Posterior vena cava (tissue), 2 donors: ENCODE data around the gene KCNQ4. TPM values are rescaled to one million over a fixed set of nuclear protein-coding genes. Genes with fewer than 3 reads are reported as not detected.

ENCODE experiments used
- DNase-seq: peaks from one replicate; pipeline ENCODE4 v3.0.0-alpha.2; 2020; ENCODE audit warnings: low spot score
- intact Hi-C, 2 donors: fragments of 100-400 bp; cut with DNase I; formaldehyde crosslinking; loops; one replicate each; pipeline versions ENCODE4 v1.14.1 to v1.14.2; 2022 to 2023
- total RNA-seq, 2 donors: library from RNA; stranded (reverse); fragmentation: NEBNext Ultra II Directional; extraction: Animal tissue kit (Norgen Biotek cat#: 25700); gene quantifications; one replicate each; pipeline ENCODE4 v1.2.1, GENCODE V29; 2021
- donor health status: DM: yes; HTN: yes; CAD: no.
- donor health status: DM: yes; HTN: yes; CAD: no.

Gene KCNQ4
- total RNA-seq, 2 donors from 2014 or later = 10.3 to 11.4 TPM

DNA sequence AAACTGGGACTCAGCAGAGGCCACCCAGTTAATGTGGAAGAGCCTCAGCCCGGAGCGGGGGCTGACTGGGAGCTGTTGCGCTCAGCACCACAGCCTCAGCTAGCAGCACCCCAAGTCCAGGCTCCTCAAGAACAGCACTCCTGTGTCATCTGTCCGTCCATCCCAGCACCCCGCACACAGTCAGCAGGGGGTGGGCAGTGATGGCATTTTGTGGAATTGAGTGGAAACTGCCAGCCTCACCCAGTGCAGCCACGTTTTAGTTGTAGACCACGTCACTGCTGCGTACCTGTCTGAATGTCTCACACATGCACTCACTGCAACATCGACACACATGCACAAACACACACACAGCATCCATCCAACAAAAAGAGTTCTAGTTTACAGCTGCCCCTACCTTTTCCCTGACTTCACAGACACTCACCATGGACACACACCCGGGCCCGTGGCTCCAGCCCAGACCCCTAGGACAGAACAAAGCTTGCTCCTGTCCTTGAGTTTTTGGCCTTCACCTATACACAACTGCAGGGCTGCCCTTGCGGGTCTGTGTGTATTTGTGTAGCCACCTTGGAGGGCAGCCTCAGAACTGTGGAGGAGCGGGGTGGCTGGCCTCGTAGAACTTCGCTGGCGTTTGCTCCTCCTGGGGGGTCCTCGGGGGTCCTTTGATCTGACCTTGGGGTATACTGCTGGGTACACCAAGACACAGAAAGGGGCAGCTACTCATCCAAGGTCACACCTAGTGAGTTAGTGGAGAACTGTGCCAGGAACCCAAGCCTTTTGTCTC lies 5.2 kb downstream of the KCNQ4 start:
- intact Hi-C loops = loop anchor here in 1 of 2 donors (10.0 kb wide), 1 partner anchor 166 kb away; no protein-coding TSS in a partner anchor
- DNase-seq = no peak

DNA sequence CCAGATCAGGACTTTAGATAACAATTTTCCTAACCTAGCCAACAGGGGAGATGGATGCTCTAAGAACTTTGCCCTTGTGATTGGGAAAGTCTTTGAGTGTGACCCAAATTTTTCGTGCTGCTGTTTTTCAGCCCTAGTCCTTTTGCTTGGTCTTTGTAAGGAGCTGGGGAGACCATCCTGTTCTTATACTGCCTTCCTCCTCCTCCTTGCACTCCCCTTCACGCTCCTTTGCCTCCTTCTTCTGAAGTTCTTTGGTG lies 5.7 kb downstream of the KCNQ4 start:
- intact Hi-C loops = loop anchor here in 1 of 2 donors (10.0 kb wide), 1 partner anchor 166 kb away; no protein-coding TSS in a partner anchor
- no peak for DNase-seq

DNA sequence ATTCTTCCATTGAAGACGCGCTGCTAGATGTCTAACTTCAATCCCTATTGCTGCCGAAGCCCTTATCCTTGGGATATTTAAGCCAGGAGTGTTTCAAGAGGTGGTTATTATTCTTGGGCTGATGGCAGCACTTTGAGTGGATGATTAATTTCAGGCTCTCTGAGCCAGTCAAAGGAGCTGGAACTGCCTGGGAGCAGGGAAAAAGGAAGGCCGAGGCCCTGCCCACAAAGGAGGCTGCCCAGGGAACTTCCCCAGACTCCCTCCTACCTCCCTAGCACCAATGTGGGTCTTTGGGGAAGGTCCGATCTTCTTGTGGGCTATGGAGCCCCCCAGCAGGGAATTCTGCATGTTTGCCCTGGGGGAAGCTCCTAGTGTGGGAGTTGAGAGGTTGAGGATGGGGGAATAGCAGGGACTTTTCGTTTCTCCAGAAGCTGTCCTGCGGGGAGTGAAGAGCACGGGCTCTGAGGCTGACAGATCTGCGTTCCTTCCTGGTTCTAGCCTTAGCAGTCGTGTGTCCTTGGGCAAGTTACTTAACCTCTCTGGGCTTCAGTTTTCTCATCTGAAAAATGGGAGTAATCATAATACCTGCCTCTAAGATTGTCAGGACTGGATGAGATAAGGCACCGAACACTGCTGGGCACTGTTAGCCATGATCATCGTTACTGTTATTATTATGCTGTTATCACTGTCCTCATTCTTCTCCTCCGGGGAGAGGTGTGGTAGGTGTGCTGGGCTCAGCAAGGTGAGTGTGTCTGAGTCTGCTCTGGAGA lies 6.3 kb downstream of the KCNQ4 start:
- intact Hi-C loops = loop anchor here (1.0 to 10.0 kb wide), 2 partner anchors 36 to 165 kb away; no protein-coding TSS in a partner anchor
- DNase-seq = no peak

DNA sequence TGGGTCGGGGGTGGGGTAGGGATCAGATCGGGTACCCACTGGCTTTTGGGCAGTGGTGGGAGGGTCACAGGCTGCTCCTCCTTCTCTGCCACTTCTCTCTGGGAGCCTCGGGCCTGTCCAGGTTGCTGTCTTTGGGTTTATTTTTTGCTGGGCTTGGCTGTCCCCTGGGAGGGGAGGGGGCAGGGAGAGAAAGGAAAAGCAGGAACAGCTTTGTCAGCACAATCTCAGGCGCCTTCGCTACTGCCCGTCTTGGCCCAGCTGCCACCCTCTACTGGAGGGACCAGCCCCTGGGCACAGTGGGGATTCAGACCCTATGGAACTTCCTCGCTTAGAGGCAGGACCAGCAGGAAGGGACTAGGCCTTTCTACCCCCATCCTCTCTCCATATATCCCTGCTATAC lies 8.4 kb downstream of the KCNQ4 start:
- intact Hi-C loops = no loop called here

DNA sequence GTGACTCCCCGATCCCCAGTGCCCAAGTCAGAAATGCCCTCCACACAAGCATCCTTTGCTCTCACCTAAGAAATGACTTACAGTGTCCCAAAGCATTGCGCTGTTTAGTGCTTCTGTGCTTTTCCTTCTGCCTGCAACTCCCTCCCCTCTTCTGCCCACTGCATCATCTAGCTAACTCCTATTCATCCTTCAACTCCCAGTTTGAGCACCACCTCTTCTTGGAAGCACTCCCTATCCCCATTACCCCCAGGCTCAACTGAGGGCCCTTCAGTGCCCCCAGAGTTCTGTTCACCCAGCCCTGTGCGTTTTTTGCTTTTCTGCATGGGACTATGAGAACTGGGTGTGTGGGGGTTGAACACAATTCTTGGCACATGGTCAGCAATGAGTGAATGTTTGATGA lies 10.0 kb downstream of the KCNQ4 start:
- intact Hi-C loops = no loop called here
- no peak for DNase-seq

More for the DNA sequence above, 8.4 kb downstream of the KCNQ4 start:
- DNase-seq = no peak

DNA sequence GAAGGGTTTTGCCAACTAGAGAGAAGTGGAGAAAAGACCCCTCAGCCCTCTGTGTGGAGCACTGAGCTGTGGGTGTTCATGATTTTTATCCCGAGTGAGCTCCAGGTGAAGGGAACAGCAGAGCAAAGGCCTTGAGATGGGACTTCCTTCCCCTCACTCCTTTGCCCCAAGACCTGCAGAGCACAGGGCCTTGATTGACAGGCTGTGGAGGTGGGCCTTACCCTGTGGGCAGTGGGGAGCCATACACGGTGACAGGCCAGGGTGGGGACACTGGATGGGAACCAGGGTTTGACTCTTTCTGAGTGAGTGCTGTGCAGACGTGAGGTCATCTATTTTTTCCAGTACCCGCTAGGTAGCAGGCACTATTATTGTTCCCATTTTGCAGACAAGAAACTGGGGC lies 10.5 kb downstream of the KCNQ4 start:
- DNase-seq = no peak
- intact Hi-C loops = no loop called here

DNA sequence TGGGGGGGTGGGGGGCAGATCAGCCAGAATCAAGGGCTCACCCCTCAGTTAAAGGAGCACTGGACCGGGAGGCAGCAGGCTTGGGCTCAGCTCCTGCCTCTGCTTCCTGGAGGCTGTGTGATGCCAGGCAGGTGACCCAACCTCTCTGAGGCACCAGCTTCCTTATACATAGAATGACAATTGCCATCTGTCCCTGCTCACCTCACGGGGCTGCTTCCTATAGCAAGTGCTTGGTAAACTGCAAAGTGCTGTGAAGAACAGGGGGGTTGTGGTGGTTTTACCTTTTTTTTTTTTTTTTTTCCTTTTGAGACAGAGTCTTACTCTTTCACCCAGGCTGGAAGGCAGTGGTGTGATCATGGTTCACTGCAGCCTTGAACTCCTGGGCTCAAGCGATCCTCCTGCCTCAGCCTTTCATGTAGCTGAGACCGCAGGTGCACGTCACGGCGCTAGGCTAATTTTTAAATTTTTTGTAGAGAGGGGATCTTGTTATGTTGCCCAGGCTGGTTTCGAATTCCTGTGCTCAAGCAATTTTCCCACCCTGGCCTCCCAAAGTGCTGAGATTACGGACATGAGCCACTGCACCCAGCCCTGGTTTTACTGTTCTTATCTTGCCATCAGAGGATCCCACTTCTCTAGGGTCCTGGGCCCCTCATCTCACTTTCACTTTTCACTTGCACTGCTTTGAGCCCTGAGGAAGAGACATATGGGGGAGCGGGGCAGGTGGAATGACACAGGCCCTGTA lies 11.6 kb downstream of the KCNQ4 start:
- intact Hi-C loops = loop anchor here in 1 of 2 donors (5.0 kb wide), 1 partner anchor 567 kb away; the partner anchor contains the start of gene FOXO6
- no peak for DNase-seq

DNA sequence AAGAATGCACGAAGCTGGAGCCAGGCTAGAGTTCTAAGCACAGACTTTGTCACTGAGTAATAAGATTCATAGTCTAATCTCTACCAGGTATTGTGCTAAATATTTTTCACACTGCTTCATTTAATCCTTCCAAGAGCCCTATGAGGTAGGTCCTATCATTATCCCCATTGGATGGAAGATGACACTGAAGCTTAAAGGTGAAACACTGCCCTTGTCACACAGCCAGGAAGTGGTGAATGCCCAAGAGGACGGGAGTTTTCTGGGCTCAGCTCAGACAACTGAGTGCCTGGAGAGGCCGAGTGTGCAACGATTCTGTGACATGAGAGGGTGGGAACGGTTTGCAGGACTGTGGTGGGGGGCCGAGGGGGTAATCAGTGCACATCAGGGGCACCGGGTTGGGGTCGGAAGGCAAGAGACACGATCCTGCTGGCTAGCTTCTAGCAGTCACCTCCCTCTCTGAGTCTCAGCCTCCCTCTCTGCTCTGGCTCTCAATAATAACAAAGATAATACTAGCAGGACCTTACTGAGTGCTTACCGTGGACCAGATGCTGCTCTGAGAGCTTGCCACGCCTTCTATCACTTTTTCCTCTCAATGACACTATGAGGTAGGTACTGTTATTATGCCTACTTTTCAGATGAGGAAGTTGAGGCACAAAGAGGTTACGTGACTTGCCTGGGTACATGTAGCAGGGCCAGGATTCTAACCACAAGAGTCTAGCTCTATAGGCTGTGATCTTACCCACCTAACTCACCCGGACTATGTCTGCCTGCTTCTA lies 12.4 kb downstream of the KCNQ4 start:
- no peak for DNase-seq
- intact Hi-C loops = loop anchor here in 1 of 2 donors (5.0 kb wide), 1 partner anchor 566 kb away; the partner anchor contains the start of gene FOXO6

DNA sequence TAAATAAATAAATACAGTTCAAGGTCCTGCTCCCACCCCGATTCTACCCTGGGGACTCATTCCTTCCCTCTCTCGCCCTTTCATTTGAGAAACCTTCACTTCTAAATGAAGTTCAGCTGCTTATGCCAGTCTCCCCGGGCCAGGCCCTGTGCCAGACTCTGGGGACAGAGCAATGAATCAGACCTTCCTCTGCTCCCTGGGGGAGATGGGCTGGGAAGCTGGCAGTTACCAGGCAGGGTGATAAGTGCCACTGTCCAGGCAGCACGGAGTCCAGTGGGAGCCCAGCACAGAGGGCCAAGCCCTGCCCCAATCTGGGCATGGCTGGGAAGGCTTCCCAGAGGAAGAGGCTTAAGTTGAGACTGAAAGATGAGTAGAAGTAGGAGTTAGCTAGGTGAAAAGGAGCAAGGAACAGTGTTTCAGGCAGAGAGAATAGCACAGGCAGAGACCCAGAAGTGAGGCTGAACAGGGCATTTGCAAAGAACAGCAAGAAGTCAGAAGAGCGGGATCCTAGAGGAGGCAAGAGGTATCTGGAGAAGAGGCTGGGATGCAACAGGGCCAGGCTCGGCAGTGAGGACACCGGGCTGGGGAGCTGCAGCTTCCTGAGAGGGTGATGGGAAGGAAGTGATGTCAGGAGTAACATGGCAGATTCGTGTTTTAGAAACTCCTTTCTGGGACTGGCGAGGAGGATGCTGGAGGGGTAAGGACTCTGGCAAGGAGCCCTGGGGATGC lies 13.5 kb downstream of the KCNQ4 start:
- intact Hi-C loops = loop anchor here in 1 of 2 donors (5.0 kb wide), 1 partner anchor 565 kb away; the partner anchor contains the start of gene FOXO6
- no peak for DNase-seq

DNA sequence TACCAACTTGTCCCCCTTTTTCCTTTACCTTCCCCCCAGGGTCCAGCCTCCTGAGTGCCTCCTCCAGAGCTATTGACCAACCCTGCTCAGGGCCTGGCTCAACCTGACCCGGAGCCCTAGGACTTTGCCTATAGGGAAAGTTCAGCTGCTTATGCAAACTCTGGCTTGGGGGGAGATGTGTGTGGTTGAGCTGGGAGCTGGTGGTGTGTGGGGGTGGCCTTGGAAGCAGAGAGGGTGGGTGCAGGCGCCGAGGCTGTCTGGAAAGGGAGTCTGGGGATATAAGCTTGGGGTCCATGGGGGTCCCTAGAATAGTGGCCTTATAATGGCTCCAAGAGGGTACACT lies 14.1 kb downstream of the KCNQ4 start:
- DNase-seq = no peak
- intact Hi-C loops = loop anchor here in 1 of 2 donors (2.0 to 5.0 kb wide), 2 partner anchors 35 to 565 kb away; partner anchors contain the start of gene FOXO6

DNA sequence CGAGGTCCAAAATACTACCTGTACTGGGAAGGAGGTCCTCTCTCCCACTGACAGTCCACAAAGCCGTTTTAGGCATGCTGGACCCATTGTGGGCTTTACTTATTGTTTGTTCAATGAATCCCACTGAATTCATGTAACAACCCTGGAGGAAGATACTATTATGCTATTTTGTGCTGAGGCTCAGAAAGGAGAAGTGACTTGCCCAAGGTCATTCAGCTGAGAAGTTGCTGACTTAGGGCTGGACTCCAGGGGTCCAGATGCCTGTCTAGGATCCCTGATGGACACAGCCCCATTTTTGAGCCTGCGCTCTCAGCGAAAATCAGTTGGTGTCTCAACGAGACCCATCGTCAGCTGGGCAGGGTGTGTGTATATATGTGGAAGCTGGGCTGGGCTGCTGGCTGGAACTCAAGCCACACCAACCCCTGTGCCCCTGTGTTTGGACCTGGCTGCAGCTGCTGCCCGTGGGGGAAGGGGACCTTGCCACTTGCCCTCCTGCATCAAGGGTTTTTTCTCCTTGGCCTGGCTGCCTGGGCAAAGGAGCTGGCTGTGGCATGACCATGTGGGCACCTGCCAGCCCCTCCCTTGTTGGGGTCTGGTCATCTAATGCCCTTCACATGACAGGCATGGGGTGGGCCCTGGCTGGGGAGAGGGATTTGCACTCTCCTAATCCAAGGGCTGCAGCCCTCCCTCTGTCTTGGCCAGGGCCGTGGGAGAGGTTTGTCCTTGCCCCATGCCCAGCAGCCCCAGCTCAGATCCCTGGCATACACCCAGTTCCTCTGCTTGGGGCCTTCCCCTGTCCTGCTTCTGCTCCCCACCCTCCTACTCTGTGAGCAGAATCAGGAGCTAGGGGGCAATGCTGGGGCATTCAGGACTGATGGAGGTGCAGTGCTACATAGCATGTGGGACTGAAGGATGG lies 15.0 kb downstream of the KCNQ4 start:
- DNase-seq = no peak
- intact Hi-C loops = loop anchor here in 1 of 2 donors (2.0 to 5.0 kb wide), 2 partner anchors 36 to 564 kb away; partner anchors contain the start of gene FOXO6

DNA sequence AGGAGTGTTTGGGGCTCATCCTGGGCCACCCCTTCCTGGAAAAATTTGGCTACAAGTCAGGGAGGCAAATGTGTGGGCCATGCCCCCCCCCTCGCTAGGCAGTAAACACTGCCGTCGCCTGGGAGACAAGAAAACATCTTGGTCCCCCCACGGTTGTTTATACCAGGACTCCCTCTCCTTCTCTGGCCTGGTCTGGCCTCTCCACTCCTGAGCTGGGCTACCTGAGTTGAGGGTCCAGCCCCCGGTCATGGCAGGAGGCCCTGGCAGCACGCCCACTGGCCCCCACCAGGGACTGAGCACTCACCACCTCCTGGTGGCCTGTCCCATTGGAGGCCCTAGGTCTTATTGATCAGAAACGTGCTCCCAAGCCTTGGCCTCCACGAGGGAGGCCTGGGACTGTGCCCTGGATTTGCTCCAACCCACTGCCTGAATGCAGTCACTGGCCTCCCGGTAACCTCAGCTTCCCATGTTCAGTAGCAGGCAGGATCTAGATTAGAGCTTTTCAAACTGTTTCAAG lies 15.8 kb downstream of the KCNQ4 start:
- DNase-seq = no peak
- intact Hi-C loops = loop anchor here in 1 of 2 donors (2.0 to 5.0 kb wide), 2 partner anchors 37 to 563 kb away; partner anchors contain the start of gene FOXO6

DNA sequence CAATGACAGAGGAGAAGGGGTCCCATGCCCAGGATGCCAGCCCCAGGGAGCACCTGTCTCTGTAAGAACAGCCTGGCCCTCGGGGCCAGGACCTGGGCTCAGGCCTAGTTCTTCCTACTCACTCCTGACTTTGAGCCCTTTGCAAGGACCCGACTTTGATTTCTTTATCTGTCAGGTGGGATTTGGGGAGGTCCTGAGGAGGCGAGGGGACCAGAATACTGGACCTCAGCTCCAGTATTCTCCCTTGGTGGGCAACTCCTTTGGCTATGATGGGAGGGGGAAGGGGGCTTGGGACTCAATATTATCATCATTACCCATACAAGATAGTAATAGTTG lies 18.1 kb downstream of the KCNQ4 start:
- intact Hi-C loops = no loop called here
- no peak for DNase-seq

DNA sequence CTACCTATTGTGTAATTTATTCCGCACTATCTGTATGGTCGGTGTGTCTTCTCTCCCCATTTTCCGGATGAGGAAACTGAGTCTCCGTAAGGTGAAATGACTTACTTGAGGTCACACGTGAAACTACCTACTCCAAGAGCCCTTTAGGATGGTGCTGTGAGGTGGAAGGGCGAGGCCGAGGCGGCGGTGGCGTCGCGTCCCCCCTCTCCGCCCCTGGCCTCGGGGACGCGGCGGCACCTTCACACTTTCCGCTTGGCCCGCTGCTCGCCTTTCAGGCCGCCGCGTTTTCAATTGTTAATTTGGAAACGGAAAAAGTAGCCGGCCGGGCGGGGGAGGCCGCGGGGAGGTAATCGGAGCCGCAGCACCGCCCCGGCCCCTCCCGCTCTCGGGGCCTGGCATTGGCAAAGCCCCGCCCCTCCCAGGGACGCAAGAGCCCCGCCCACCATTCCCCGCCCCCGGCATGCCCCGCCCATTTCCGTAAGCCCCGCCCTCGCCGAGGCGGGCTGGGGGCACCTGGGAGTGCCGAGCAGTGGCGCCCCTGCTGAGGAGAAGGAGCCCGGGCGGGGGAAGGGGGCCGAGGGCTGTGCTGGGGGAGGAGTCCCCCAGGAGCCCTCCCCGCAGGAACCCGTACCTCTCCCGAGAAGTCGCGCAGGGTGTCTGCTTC lies 18.6 kb downstream of the KCNQ4 start:
- intact Hi-C loops = no loop called here
- DNase-seq = peak; percentile 95

DNA sequence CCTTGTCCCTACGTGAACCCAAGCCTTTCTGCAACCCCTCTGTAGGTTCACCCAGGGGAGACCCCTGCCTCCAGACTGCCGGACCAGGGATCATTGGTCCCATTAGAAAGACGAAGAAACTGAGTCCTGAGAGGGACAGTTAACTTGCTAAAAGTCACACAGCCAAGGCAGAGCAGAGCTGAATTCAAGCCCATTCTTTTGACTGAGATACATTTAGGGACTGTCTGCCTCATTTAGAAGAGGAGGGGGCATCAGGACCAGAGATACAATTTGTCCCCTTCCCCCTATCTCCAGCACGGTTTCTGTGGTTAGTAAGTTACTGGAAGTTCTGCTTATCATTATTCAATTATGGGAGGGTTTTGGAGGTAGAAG lies 19.1 kb downstream of the KCNQ4 start:
- no peak for DNase-seq
- intact Hi-C loops = no loop called here

DNA sequence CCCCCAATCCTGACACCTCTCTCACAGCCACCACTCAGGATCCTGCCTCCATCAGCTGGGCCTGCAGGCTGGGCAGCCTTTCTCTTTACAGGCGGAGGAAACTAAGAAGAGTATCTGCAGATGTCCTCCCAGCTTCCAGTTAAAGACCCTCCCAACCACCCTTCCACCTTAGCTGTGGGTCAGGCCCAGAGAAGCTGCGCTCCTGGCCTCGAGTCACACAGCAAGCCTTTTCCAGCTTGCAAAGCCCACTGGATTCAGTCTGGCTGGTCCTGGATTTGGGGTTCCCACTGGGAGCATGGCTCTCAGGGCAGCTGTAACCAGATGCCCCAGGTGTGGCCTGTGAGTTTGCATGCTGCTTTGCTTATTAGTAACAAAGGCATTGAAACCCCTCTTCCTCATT lies 19.9 kb downstream of the KCNQ4 start:
- intact Hi-C loops = no loop called here

DNA sequence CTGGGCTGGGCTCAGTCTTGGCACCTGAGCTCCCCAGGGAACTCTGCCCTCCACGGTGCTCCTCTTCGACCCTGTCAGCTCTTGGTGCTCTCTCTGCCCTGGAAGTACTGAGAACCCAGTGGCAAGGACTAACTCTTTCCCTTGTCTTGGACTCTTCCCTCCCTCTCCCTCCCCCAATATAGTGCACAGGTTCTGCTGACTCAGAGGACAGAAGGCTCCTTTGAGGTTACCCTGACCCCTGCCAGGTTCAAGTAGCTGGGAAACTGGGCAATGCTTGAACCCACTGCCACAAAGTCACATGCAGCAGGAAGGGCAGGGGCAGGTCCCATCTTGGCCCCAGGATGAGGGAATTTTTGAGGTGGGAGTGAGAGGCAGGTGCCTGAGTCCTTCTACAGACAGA lies 20.3 kb downstream of the KCNQ4 start:
- DNase-seq = no peak
- intact Hi-C loops = no loop called here

More for the DNA sequence above, 19.9 kb downstream of the KCNQ4 start:
- no peak for DNase-seq
